Measurements from ENCODE around the gene PCNT.

PCNT gene

DNA sequence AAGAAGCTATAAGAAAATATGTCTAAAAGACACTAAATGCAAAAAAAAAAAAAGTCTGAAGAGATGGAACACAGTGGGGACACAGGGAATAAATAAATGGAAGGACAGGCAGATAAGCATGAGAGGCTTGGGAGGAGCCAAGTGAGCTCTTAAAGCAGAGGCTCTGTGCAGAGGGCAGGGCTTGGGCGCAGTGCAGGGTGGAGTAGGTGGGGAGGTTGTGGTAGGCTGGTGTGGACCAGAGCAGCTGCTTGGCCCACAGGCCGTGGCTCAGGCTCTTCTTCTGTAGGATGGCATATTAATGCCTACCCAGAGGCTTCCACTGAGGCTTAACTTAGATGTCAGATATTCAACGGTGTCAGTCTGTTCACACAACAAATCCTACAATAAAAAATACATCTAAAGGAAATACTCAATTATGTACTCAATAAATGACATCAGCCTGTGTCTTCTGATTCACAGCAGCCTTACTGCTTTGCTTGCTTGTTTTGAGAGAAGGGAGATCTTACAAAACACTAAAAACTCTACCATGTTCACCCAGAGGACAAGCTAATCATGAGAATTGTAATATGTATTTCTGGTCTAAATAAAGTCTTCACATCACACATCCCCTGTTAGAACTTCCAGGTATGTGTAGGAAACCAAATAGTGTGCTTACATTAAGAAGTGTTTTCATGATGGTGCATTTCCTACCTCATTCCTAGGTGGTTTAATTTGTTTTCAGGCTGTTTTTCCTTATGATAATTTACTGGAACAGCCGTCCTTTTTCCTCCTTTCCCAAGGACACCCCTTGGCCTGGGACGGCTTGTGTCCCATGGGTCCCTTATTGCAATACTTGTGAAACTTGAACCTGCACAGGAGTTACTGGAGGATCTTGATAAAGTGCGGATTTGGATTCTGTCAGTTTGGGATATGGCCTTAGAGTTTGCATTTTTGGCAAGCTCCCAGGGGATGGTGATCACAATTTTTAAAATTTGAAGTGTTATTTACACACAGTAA is 159.6 kb downstream of the PCNT start:
- TF ChIP-seq, protein P1, sequence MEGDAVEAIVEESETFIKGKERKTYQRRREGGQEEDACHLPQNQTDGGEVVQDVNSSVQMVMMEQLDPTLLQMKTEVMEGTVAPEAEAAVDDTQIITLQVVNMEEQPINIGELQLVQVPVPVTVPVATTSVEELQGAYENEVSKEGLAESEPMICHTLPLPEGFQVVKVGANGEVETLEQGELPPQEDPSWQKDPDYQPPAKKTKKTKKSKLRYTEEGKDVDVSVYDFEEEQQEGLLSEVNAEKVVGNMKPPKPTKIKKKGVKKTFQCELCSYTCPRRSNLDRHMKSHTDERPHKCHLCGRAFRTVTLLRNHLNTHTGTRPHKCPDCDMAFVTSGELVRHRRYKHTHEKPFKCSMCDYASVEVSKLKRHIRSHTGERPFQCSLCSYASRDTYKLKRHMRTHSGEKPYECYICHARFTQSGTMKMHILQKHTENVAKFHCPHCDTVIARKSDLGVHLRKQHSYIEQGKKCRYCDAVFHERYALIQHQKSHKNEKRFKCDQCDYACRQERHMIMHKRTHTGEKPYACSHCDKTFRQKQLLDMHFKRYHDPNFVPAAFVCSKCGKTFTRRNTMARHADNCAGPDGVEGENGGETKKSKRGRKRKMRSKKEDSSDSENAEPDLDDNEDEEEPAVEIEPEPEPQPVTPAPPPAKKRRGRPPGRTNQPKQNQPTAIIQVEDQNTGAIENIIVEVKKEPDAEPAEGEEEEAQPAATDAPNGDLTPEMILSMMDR (IDR thresholded peaks at IDR 0.05): no peak

DNA sequence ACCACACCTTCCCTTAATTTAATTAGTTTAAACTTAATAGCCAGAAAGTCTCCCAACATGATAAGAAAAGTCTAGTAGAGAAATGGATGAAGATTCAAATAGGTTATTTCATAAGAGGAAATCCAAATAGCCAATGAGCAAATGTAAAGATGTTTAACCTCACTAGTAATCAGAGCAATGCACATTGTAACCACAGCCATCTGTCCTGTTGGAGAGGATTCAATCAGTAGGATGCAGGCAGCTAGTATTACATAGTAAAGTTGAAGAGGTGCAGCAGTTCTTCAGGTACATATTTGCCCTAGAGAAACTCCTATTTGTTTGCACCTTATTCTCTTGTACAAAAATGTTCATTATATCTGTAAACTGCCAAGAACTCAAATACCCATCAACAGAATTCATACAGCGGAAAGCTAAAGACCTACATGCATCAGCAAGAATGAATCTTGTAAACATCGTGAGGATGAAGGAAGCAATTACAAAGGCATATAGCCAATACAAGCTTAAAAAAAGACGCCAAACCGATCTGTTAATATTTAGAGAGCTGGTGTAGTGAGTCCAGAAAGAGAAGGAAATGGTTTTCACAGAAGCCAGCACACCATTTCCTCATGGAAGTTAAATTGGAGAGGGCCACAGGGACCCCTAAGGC is 162.6 kb downstream of the PCNT start:
- TF ChIP-seq, protein P1 (IDR thresholded peaks at IDR 0.05): no peak

DNA sequence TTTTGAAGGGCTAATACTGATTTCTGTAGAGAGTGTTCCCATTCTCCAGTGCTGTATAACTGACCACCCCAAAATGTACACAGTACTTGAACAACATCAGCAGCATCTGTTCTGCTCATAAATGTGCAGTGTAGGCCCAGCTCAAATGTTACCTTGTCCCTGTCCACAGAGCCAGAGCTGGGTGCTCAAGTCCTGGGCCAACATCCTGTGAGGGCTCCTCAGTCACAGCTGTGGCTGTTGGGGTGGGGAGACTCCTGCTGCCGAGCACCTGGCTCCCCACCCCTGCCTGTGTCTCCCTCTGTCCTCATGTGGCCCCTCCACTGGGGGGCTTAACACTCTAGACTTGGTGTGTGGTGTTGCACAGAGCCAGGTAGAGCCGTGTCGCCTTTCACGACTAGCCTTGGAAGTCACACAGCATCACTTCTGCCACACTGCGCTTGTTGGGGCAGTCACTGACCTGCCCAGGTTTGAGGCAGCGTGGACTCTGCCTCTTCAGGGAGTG is 165.3 kb downstream of the PCNT start:
- TF ChIP-seq, protein P1 (IDR thresholded peaks at IDR 0.05): no peak

DNA sequence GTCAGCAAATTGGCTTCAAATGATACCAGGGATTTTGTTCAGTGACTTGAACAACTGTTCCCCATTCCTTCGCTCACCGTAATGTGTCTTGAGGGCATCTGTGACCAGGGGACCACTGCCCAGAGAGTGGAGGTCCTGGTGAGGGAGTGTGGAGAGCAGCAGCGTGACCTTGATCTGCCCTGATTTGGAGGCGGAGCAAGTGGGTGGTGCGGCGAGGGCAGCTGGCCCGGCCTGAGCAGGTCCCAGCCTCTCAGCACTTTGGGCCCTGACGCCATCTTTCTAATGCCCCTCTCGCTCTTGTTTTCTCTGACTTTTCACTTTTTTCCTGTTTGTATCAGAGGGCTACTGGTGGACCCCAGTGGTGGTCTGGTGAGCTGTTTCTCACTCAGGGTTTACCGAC is 165.8 kb downstream of the PCNT start:
- TF ChIP-seq, protein P1 (IDR thresholded peaks at IDR 0.05): no peak

DNA sequence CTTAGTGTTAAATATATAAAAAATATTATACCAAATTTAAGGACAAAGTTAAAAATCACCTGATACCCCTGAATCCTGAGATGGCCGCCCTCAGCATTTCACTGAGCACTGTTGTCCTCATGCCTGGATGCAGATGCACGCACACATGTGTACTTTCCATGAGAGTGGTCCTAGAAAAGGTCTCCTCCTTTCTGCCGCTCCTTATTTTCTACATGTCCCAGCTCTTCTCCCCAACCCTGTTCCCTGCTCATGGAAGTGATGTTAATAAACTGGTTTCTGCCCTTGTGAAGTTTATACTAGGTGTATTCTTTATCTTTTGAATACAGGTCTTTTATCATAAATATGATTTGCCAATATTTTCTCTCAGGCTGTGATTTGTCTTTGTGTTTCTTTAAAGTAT is 167.6 kb downstream of the PCNT start:
- TF ChIP-seq, protein P1 (IDR thresholded peaks at IDR 0.05): no peak

DNA sequence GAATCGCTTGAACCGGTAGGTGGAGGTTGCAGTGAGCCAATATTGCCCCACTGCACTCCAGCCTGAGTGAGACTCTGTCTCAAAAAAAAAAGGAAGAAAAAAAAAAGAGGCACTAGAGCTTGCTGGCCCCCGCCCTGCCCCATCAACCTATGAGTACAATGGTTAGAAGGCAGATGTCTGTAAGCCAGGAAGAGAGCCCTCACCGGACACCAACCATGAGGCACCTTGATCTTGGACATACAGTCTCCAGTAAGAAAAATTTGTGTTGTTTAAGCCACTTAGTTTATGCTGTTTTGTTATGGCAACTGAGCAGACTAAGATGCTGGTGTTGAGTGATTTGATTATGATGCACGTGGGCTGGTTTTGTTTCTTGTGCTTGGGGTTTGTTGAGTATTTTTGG is 168.9 kb downstream of the PCNT start:
- TF ChIP-seq, protein P1 (IDR thresholded peaks at IDR 0.05): no peak

DNA sequence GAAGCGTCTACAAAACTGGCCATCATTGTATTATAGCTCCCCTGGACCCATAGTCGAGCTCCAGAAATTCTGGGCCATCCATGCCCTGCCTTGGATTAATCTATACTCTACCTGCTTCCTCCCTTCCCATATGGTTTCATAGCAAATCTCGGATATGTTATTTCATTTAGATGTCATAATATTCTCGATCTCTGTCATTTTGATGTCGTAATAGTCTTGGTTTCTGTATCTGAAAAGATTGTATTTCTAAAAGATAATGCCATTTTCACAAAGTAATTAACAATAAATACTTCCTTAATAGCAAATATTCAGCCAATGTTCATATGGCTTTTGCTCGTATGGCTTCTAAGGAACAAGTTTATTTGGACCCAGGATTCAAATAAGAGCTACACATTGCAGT is 169.9 kb downstream of the PCNT start:
- TF ChIP-seq, protein P1 (IDR thresholded peaks at IDR 0.05): no peak

Measured in LNCAP (cell line).